ENCODE results near the gene CIAPIN1.

DNA sequence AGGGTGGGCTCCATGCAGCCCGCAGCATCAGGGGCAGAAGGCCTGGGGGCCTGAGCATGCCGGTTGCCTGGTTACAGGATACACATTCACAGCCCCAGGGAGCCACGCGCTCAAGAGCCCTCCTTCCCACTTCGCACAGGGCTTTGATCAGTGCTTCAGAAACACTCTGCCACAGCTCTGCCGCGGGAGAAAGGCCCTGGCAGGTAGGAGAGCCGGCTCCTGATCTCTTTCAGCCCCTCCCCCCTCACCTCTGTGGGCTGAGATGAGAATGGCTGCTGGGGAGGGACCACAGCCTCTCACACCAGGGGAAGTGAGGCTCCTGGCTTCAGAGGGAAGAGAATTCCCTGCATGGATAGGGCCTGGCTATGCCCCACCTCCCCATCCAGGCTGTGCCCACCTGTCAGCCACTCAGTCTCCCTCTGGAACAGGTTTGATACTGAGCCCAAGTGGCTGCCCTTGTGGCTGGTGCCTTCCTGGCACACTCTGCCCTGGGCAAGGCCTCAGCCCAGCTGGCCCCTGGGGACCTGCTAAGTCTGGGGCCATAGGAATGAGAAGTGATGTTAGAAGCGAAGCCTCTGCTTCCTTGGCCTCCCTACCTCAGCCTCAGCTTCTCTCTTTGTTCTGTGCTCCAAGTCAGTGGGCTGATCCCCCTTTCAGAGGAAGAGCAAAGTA lies 30.5 kb upstream of the CIAPIN1 start:
- TF ChIP-seq, protein P1, sequence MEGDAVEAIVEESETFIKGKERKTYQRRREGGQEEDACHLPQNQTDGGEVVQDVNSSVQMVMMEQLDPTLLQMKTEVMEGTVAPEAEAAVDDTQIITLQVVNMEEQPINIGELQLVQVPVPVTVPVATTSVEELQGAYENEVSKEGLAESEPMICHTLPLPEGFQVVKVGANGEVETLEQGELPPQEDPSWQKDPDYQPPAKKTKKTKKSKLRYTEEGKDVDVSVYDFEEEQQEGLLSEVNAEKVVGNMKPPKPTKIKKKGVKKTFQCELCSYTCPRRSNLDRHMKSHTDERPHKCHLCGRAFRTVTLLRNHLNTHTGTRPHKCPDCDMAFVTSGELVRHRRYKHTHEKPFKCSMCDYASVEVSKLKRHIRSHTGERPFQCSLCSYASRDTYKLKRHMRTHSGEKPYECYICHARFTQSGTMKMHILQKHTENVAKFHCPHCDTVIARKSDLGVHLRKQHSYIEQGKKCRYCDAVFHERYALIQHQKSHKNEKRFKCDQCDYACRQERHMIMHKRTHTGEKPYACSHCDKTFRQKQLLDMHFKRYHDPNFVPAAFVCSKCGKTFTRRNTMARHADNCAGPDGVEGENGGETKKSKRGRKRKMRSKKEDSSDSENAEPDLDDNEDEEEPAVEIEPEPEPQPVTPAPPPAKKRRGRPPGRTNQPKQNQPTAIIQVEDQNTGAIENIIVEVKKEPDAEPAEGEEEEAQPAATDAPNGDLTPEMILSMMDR (IDR thresholded peaks at IDR 0.05) = no peak
- no peak for TF ChIP-seq POLR2AphosphoS5 (IDR thresholded peaks at IDR 0.05; ENCODE audit: low read depth, low read length)
- no peak for TF ChIP-seq FOXJ3 (CRISPR knock-in tag; IDR thresholded peaks at IDR 0.05)
- TF ChIP-seq RFX5 (IDR thresholded peaks at IDR 0.05; ENCODE audit: low read length) = no peak
- TF ChIP-seq MXI1 (IDR thresholded peaks at IDR 0.05; ENCODE audit: low read depth, low read length) = no peak
- no peak for TF ChIP-seq EP300 (IDR thresholded peaks at IDR 0.05; ENCODE audit: borderline replicate concordance in 1 of 2, low read depth in 1 of 2, low read length in 1 of 2)
- TF ChIP-seq, protein P2, sequence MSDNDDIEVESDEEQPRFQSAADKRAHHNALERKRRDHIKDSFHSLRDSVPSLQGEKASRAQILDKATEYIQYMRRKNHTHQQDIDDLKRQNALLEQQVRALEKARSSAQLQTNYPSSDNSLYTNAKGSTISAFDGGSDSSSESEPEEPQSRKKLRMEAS (IDR thresholded peaks at IDR 0.05; ENCODE audit: low read depth) = no peak
- TF ChIP-seq JUND (IDR thresholded peaks at IDR 0.05) = no peak
- TF ChIP-seq MEF2A (IDR thresholded peaks at IDR 0.05; ENCODE audit: borderline replicate concordance, low read depth) = no peak
- no peak for TF ChIP-seq NRF1 (IDR thresholded peaks at IDR 0.05; ENCODE audit: low read depth, low read length)
- TF ChIP-seq SMC3 (IDR thresholded peaks at IDR 0.05; ENCODE audit: low read depth, low read length) = no peak
- no peak for TF ChIP-seq CHD2 (IDR thresholded peaks at IDR 0.05; ENCODE audit: low read length, partially characterized antibody)
- TF ChIP-seq, protein P3, sequence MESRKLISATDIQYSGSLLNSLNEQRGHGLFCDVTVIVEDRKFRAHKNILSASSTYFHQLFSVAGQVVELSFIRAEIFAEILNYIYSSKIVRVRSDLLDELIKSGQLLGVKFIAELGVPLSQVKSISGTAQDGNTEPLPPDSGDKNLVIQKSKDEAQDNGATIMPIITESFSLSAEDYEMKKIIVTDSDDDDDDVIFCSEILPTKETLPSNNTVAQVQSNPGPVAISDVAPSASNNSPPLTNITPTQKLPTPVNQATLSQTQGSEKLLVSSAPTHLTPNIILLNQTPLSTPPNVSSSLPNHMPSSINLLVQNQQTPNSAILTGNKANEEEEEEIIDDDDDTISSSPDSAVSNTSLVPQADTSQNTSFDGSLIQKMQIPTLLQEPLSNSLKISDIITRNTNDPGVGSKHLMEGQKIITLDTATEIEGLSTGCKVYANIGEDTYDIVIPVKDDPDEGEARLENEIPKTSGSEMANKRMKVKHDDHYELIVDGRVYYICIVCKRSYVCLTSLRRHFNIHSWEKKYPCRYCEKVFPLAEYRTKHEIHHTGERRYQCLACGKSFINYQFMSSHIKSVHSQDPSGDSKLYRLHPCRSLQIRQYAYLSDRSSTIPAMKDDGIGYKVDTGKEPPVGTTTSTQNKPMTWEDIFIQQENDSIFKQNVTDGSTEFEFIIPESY (IDR thresholded peaks at IDR 0.05; ENCODE audit: borderline replicate concordance, low read depth) = no peak
